NCI-H128 (cell line): Measurements from ENCODE around the gene KIRREL3.

Experiments
- DNase-seq: peaks from one replicate; lab custom pipeline; 2025; ENCODE audit not compliant: unreplicated experiment; lab: John Stamatoyannopoulos, UW

The KIRREL3 gene

GRCh38 chr11:126607776-126608541 lies 392.6 kb downstream of the KIRREL3 start:
- DNase-seq, result no peak

- no peak for DNase-seq
Observed at GRCh38 chr11:126607374-126607773, 393.2 kb downstream of the KIRREL3 start.

GRCh38 chr11:126606484-126606883 lies 394.1 kb downstream of the KIRREL3 start:
- no peak for DNase-seq

GRCh38 chr11:126604461-126604860 lies 396.1 kb downstream of the KIRREL3 start:
- DNase-seq, result no peak

- DNase-seq, result no peak
Observed at GRCh38 chr11:126603486-126603885, 397.1 kb downstream of the KIRREL3 start.

- no peak for DNase-seq
Observed at GRCh38 chr11:126602993-126603392, 397.6 kb downstream of the KIRREL3 start.

- DNase-seq, result no peak
Observed at GRCh38 chr11:126602349-126602940, 398.1 kb downstream of the KIRREL3 start.

- no peak for DNase-seq
Observed at GRCh38 chr11:126601550-126602215, 398.9 kb downstream of the KIRREL3 start.

- no peak for DNase-seq
Observed at GRCh38 chr11:126601136-126601535, 399.4 kb downstream of the KIRREL3 start.

- DNase-seq, result no peak
Observed at GRCh38 chr11:126599217-126599897, 401.2 kb downstream of the KIRREL3 start.

- no peak for DNase-seq
Observed at GRCh38 chr11:126598344-126599216, 402.0 kb downstream of the KIRREL3 start.

- DNase-seq, result no peak
Observed at GRCh38 chr11:126597041-126597440, 403.5 kb downstream of the KIRREL3 start.

GRCh38 chr11:126596474-126596873 lies 404.1 kb downstream of the KIRREL3 start:
- no peak for DNase-seq

- no peak for DNase-seq
Observed at GRCh38 chr11:126595560-126595959, 405.0 kb downstream of the KIRREL3 start.

- peak; percentile 29 for DNase-seq
Observed at GRCh38 chr11:126594921-126595367, 405.6 kb downstream of the KIRREL3 start.

GRCh38 chr11:126592496-126593410 lies 407.8 kb downstream of the KIRREL3 start:
- DNase-seq, result peak; percentile 19

- DNase-seq, result no peak
Observed at GRCh38 chr11:126591966-126592489, 408.5 kb downstream of the KIRREL3 start.

- DNase-seq, result no peak
Observed at GRCh38 chr11:126589492-126589803, 411.1 kb downstream of the KIRREL3 start.
